HL-60 (cell line): ENCODE data around the gene CPZ.
"Not testable (repeated sequence)": the region's sequence is repeated elsewhere in the genome, so short reads cannot be mapped to it uniquely, and the experiment has no call there.

ENCODE experiments used
- DNase-seq, 2 experiments: peaks; one replicate each; pipeline ENCODE4 v3.0.0-alpha.2; 2010 to 2020; ENCODE audit warnings: low read depth in 1 of 2, low spot score in 1 of 2
- H3K27ac ChIP-seq: fragments of 250-450 bp; sonication (Bioruptor Pico); replicated peaks from 2 replicates; pipeline ENCODE4 v1.5.1; 2020; ENCODE audit warnings: mild to moderate bottlenecking, moderate library complexity
- H3K27me3 ChIP-seq: fragments of 250-450 bp; sonication (Bioruptor Pico); 2 replicates; pipeline ENCODE4 v1.5.1; 2021; ENCODE audit warnings: mild to moderate bottlenecking, moderate library complexity; ENCODE audit not compliant: insufficient read depth, poor library complexity, severe bottlenecking
- H3K4me3 ChIP-seq: replicated peaks from 2 replicates; pipeline ENCODE4 v1.5.1; 2011; ENCODE audit warnings: mild to moderate bottlenecking, control low read depth, low read length; ENCODE audit not compliant: insufficient read depth
- GABPA ChIP-seq: IDR thresholded peaks from 2 replicates; pipeline ENCODE4 v1.6.1; 2012; ENCODE audit warnings: low read depth
- POLR2AphosphoS5 ChIP-seq: IDR thresholded peaks from 2 replicates; pipeline ENCODE4 v1.6.1; 2012; ENCODE audit warnings: low read depth
- SPI1 ChIP-seq: IDR thresholded peaks from 2 replicates; pipeline ENCODE4 v1.6.1; 2012; ENCODE audit warnings: low read depth, mild to moderate bottlenecking, borderline replicate concordance
- TF ChIP-seq, protein P1 (sequence below): IDR thresholded peaks from 2 replicates; pipeline ENCODE4 v1.6.1; 2012; ENCODE audit warnings: low read depth; ENCODE audit not compliant: insufficient replicate concordance
- TF ChIP-seq, protein P2 (sequence below): IDR thresholded peaks from one replicate; pipeline ENCODE4 v1.5.1; 2011; ENCODE audit warnings: low read length, control low read depth, inconsistent platforms; ENCODE audit not compliant: insufficient read depth

The CPZ gene

DNA sequence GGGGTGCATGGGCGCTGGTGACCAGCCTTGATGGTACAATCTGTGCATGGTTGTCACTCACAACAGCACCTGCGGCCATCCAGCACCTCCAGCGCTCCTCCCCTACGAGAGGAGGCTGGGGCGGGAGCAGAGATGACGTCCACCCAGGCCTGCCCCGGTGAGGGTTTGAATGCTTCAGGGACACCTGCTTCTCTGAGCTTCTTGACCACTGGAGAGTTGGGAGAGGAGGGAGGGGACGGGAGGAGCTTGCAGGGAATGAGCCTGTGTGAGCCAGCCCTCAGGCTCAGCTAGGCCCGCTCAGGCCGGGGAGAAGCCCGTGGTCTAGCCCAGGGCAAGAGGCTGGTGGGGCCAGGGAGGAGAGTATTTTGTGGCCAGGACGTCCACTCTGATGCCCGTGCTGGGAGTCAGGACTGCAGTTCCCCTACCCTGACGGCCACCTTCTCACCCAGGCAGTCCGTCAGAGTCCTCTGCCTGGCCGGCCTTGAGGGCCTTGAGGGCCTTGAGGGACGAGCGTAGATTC lies 59.2 kb downstream of the CPZ start:
- H3K27me3 ChIP-seq, result no peaks in the 10 kb centered on the region
- no peak overlapping the region for H3K4me3 ChIP-seq
- no peak for DNase-seq
- no peak overlapping the region for H3K27ac ChIP-seq
- TF ChIP-seq, protein P1, sequence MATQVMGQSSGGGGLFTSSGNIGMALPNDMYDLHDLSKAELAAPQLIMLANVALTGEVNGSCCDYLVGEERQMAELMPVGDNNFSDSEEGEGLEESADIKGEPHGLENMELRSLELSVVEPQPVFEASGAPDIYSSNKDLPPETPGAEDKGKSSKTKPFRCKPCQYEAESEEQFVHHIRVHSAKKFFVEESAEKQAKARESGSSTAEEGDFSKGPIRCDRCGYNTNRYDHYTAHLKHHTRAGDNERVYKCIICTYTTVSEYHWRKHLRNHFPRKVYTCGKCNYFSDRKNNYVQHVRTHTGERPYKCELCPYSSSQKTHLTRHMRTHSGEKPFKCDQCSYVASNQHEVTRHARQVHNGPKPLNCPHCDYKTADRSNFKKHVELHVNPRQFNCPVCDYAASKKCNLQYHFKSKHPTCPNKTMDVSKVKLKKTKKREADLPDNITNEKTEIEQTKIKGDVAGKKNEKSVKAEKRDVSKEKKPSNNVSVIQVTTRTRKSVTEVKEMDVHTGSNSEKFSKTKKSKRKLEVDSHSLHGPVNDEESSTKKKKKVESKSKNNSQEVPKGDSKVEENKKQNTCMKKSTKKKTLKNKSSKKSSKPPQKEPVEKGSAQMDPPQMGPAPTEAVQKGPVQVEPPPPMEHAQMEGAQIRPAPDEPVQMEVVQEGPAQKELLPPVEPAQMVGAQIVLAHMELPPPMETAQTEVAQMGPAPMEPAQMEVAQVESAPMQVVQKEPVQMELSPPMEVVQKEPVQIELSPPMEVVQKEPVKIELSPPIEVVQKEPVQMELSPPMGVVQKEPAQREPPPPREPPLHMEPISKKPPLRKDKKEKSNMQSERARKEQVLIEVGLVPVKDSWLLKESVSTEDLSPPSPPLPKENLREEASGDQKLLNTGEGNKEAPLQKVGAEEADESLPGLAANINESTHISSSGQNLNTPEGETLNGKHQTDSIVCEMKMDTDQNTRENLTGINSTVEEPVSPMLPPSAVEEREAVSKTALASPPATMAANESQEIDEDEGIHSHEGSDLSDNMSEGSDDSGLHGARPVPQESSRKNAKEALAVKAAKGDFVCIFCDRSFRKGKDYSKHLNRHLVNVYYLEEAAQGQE, result no peak
- TF ChIP-seq, protein P2, sequence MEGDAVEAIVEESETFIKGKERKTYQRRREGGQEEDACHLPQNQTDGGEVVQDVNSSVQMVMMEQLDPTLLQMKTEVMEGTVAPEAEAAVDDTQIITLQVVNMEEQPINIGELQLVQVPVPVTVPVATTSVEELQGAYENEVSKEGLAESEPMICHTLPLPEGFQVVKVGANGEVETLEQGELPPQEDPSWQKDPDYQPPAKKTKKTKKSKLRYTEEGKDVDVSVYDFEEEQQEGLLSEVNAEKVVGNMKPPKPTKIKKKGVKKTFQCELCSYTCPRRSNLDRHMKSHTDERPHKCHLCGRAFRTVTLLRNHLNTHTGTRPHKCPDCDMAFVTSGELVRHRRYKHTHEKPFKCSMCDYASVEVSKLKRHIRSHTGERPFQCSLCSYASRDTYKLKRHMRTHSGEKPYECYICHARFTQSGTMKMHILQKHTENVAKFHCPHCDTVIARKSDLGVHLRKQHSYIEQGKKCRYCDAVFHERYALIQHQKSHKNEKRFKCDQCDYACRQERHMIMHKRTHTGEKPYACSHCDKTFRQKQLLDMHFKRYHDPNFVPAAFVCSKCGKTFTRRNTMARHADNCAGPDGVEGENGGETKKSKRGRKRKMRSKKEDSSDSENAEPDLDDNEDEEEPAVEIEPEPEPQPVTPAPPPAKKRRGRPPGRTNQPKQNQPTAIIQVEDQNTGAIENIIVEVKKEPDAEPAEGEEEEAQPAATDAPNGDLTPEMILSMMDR, result no peak
- no peak for TF ChIP-seq GABPA
- no peak for TF ChIP-seq POLR2AphosphoS5

DNA sequence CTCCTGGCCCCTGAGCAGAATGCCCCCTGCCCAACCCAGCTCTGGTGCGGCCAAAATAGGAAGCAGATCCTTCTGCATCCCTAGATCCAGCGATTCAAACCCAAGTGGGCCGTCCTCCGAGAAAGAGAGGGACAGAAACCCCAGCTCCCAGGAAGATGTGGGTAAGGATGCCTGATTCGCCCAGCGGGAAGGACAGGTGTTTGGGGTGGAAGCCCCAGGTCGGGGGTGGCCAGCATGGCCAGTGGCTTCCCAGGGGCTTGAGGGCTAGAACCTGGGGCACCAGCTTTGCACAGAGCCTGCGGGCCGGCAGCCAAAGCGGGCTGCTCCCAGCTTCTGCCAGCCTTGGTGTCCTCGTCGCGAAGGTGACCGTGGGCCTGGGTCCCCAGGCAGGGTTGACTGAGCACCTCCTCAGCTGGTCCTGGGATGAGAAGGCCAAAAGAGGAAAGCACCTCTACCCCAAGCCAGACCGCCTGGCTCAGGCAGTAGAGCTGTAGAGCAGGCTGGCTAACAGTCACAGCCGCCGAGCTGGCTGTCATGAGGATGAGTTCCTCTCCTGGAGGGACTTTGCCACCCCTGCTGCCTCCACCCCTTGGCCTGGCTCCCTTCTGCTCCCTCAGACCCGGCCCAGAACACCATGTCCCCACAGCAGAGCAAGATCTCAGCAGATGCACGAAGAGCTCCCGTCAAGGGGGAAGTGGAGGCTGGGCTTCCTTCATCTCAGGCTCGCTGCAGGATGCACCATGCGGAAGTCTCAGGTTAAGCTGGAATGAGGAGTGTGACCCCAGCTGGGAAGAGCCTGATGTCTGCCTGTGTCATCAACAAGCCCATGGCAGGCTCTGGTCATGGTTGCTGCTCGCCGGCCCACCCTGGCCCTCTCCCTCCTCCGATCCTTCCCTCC lies 59.9 kb downstream of the CPZ start:
- H3K4me3 ChIP-seq, result no peak overlapping the region
- TF ChIP-seq, protein P1, result no peak
- TF ChIP-seq GABPA (no peak), SPI1 (no peak), POLR2AphosphoS5 (no peak)
- TF ChIP-seq, protein P2, result no peak
- H3K27me3 ChIP-seq, result no peaks in the 10 kb centered on the region
- no peak overlapping the region for H3K27ac ChIP-seq
- DNase-seq, result no peak

DNA sequence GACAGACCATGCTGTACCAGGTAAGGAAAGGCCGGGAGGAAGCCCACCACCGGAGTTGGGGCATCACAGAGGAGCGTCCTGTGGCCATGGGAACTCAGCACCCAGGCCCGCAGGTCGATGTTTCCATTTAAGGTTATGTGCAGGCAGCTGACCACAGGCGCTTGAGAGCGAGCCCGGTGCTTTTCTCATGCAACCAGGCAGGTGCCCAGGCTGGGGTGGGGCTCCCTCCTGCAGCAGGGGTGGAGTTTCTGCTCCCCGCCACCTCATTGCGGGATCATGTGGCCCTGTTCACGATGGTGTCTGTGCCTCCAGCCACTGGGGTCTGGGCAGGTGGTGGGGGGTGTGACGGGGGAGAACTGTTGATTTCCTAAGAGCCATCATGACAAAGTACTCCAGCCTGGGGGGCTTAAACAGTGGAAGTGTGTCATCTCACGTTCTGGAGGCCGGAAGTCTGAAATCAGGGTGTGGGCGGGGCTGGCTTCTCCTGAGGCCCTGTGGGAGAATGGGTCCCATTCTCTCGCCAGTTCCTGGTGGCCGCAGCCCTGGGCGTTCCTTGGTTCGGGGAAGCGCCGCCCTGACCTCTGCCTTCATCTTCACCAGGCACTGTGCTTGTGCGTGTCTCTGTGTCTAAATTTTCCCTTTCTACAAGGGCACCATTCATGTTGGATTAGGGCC lies 60.9 kb downstream of the CPZ start:
- TF ChIP-seq, protein P2, result no peak
- no peak for TF ChIP-seq GABPA
- TF ChIP-seq SPI1, result no peak
- TF ChIP-seq POLR2AphosphoS5, result no peak
- TF ChIP-seq, protein P1, result no peak
- H3K27me3 ChIP-seq, result no peaks in the 10 kb centered on the region
- no peak overlapping the region for H3K4me3 ChIP-seq
- H3K27ac ChIP-seq, result no peak overlapping the region
- DNase-seq, result no peak

DNA sequence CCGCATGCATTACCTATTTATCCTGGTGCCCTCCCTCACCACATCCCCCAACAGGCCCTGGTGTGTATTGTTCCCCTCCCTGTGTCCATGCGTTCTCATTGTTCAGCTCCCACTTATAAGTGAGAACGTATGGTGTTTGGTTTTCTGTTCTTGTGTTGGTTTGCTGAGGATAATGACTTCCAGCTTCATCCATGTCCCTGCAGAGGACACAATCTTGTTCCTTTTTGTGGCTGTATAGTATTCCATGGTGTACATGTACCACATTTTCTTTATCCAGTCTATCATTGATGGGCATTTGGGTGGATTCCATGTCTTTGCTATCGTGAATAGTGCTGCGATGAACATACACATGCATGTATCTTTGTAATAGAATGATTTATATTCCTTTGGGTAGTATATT lies 61.6 kb downstream of the CPZ start:
- not testable (repeated sequence) for H3K27me3 ChIP-seq, H3K27ac ChIP-seq, DNase-seq, H3K4me3 ChIP-seq
